ENCODE results near the gene IQCH.
"Not testable (repeated sequence)": the region's sequence is repeated elsewhere in the genome, so short reads cannot be mapped to it uniquely, and the experiment has no call there.

IQCH gene

GRCh38 chr15:67358391-67358790 is 103.8 kb downstream of the IQCH start:
- no peak for DNase-seq (ENCODE audit: low read depth in 2 of 2)

- no peak for DNase-seq (ENCODE audit: low read depth in 2 of 2)
Observed at GRCh38 chr15:67358812-67359211, 104.2 kb downstream of the IQCH start.

- DNase-seq (ENCODE audit: low read depth in 2 of 2) = no peak
Observed at GRCh38 chr15:67359431-67360079, 105.0 kb downstream of the IQCH start.

GRCh38 chr15:67361100-67361499 is 106.5 kb downstream of the IQCH start:
- no peak for DNase-seq (ENCODE audit: low read depth in 2 of 2)

GRCh38 chr15:67363712-67364111 is 109.1 kb downstream of the IQCH start:
- not testable (repeated sequence) for DNase-seq (ENCODE audit: low read depth in 2 of 2)

- no peak for DNase-seq (ENCODE audit: low read depth in 2 of 2)
Observed at GRCh38 chr15:67365994-67366393, 111.4 kb downstream of the IQCH start.

GRCh38 chr15:67366904-67367303 is 112.3 kb downstream of the IQCH start:
- no peak for DNase-seq (ENCODE audit: low read depth in 2 of 2)

GRCh38 chr15:67369359-67369998 is 114.9 kb downstream of the IQCH start:
- no peak for DNase-seq (ENCODE audit: low read depth in 2 of 2)

- no peak for DNase-seq (ENCODE audit: low read depth in 2 of 2)
Observed at GRCh38 chr15:67370206-67370954, 115.8 kb downstream of the IQCH start.

GRCh38 chr15:67372543-67372942 is 118.0 kb downstream of the IQCH start:
- DNase-seq (ENCODE audit: low read depth in 2 of 2) = no peak

GRCh38 chr15:67372986-67373675 is 118.5 kb downstream of the IQCH start:
- DNase-seq (ENCODE audit: low read depth in 2 of 2) = no peak

GRCh38 chr15:67373971-67374370 is 119.4 kb downstream of the IQCH start:
- no peak for DNase-seq (ENCODE audit: low read depth in 2 of 2)

- DNase-seq (ENCODE audit: low read depth in 2 of 2) = no peak
Observed at GRCh38 chr15:67379530-67379929, 124.9 kb downstream of the IQCH start.

- no peak for DNase-seq (ENCODE audit: low read depth in 2 of 2)
Observed at GRCh38 chr15:67380921-67381320, 126.3 kb downstream of the IQCH start.

GRCh38 chr15:67381416-67382045 is 126.9 kb downstream of the IQCH start:
- DNase-seq (ENCODE audit: low read depth in 2 of 2) = no peak

GRCh38 chr15:67382723-67383122 is 128.1 kb downstream of the IQCH start:
- no peak for DNase-seq (ENCODE audit: low read depth in 2 of 2)

- no peak for DNase-seq (ENCODE audit: low read depth in 2 of 2)
Observed at GRCh38 chr15:67383899-67384298, 129.3 kb downstream of the IQCH start.

GRCh38 chr15:67384761-67385160 is 130.2 kb downstream of the IQCH start:
- no peak for DNase-seq (ENCODE audit: low read depth in 2 of 2)

GRCh38 chr15:67385971-67386370 is 131.4 kb downstream of the IQCH start:
- DNase-seq (ENCODE audit: low read depth in 2 of 2) = no peak

- DNase-seq (ENCODE audit: low read depth in 2 of 2) = no peak
Observed at GRCh38 chr15:67386947-67387346, 132.4 kb downstream of the IQCH start.

GRCh38 chr15:67389975-67390374 is 135.4 kb downstream of the IQCH start:
- no peak for DNase-seq (ENCODE audit: low read depth in 2 of 2)

All from activated CD4-positive, alpha-beta T cell treated with anti-CD3 and anti-CD28 coated beads for 24 hours (primary cell).